ENCODE results near the gene RCSD1.

GRCh38 chr1:167601442-167602383 lies 28.3 kb upstream of the RCSD1 start:
- TF ChIP-seq CTCF (IDR thresholded peaks at IDR 0.05; ENCODE audit: insufficient read depth, low read length) (no peak), REST (IDR thresholded peaks at IDR 0.05; ENCODE audit: insufficient replicate concordance, low read depth) (peak; percentile 62)
